Esophagus squamous epithelium (tissue), 4 donors: Measurements from ENCODE around the gene PLK4.

Experiments used
- CTCF ChIP-seq, 6 experiments: fragments of 450-650 bp in 4 of 6; fragments of 200-600 bp in 2 of 6; sonication (generic) in 2 of 6; IDR thresholded peaks; one replicate each; pipeline ENCODE4 v1.5.1; 2016 to 2019; ENCODE audit warnings: antibody characterized with exemption in 6 of 6, mild to moderate bottlenecking in 4 of 6, moderate library complexity in 4 of 6
- POLR2A ChIP-seq, 4 donors: fragments of 450-650 bp; IDR thresholded peaks; one replicate each; pipeline ENCODE4 v1.6.1; 2017; ENCODE audit warnings: antibody characterized with exemption in 4 of 4, mild to moderate bottlenecking in 4 of 4, moderate library complexity in 3 of 4

GRCh38 chr4:127881563-127881864, 821 bp downstream of the PLK4 start:
- TF ChIP-seq POLR2A (IDR thresholded peaks at IDR 0.05) (peak in 1 of 4 donors; percentile 5), CTCF (IDR thresholded peaks at IDR 0.05) (no peak)
